Natural killer cell (primary cell): ENCODE measurements around the gene DCDC2C. TPM values are rescaled to one million over a fixed set of nuclear protein-coding genes. Genes with fewer than 3 reads are reported as not detected.

ENCODE experiments used
- ATAC-seq, 3 donors: fragments of 150-1000 bp in 2 of 3; fragments of 200-7000 bp in 1 of 3; cut with Tn5 transposase; 1 replicate in 1 of 3; 2 replicates in 2 of 3; pipeline ENCODE4 v1.10.0; 2021; ENCODE audit warnings: mild to moderate bottlenecking in 2 of 3, moderate library complexity in 2 of 3
- DNase-seq, 2 donors: peaks; one replicate each; pipeline versions ENCODE4 v3.0.0 to v3.0.0-alpha.2; 2013 to 2021; ENCODE audit warnings: mixed read lengths in 1 of 2
- H3K27ac ChIP-seq: one replicate; pipeline ENCODE4 v1.5.1; 2013; ENCODE audit warnings: mild to moderate bottlenecking, low read length
- H3K27me3 ChIP-seq: one replicate; pipeline ENCODE4 v1.6.1; 2013; ENCODE audit warnings: low read length; ENCODE audit not compliant: control insufficient read depth, insufficient read depth
- H3K36me3 ChIP-seq: one replicate; pipeline ENCODE4 v1.6.1; 2013; ENCODE audit warnings: low read length; ENCODE audit not compliant: control insufficient read depth, insufficient read depth
- H3K4me1 ChIP-seq: one replicate; pipeline ENCODE4 v1.6.1; 2013; ENCODE audit warnings: low read length; ENCODE audit not compliant: control insufficient read depth, insufficient read depth
- H3K4me3 ChIP-seq: one replicate; pipeline ENCODE4 v1.5.1; 2013; ENCODE audit warnings: low read length
- H3K9me3 ChIP-seq: one replicate; pipeline ENCODE4 v1.6.1; 2013; ENCODE audit warnings: low read length; ENCODE audit not compliant: control insufficient read depth, insufficient read depth
- H3K27ac Mint-ChIP-seq, 2 donors: one replicate each; pipeline ENCODE4 v1.8.0; 2022; ENCODE audit warnings: mild to moderate bottlenecking in 2 of 2, mixed read lengths in 2 of 2, moderate library complexity in 1 of 2
- H3K27me3 Mint-ChIP-seq, 2 donors: one replicate each; pipeline ENCODE4 v1.8.0; 2022; ENCODE audit warnings: low read depth in 2 of 2, mixed read lengths in 2 of 2
- H3K36me3 Mint-ChIP-seq: one replicate; pipeline ENCODE4 v1.8.0; 2022; ENCODE audit warnings: mixed read lengths
- H3K4me1 Mint-ChIP-seq, 2 donors: one replicate each; pipeline ENCODE4 v1.8.0; 2022; ENCODE audit warnings: mixed read lengths in 2 of 2
- H3K4me3 Mint-ChIP-seq: one replicate; pipeline ENCODE4 v1.8.0; 2022; ENCODE audit warnings: mild to moderate bottlenecking, moderate library complexity, mixed read lengths
- H3K9me3 Mint-ChIP-seq, 2 donors: one replicate each; pipeline ENCODE4 v1.8.0; 2022; ENCODE audit warnings: mixed read lengths in 2 of 2
- CTCF ChIP-seq: fragments of 200-600 bp; IDR thresholded peaks from one replicate; pipeline ENCODE4 v1.8.0; 2022; ENCODE audit warnings: antibody characterized with exemption
- WGBS: methylation state at CpG from one replicate; pipeline ENCODE4 v1.1.7; 2013; ENCODE audit warnings: missing lambda C conversion rate; ENCODE audit not compliant: insufficient coverage; 5-methylcytosine and 5-hydroxymethylcytosine counted together
- intact Hi-C: fragments of 100-400 bp; cut with micrococcal nuclease; formaldehyde crosslinking; loops from one replicate; pipeline ENCODE4 v1.14.2; 2022
- total RNA-seq, 4 donors: library from RNA; stranded (reverse); fragments of 120-200 nt in 1 of 4; gene quantifications; one replicate each; pipeline versions ENCODE4 v1.2.3 to v1.2.4, GENCODE V29; 2013 to 2022

DCDC2C gene
- total RNA-seq, 3 donors from 2014 or later (not counting 1 experiment from before 2014, with no cell fraction given), result not detected

GRCh38 chr2:3778851-3779495 lies 75.6 kb downstream of the DCDC2C start:
- Mint-ChIP-seq H3K9me3 (peaks cover 2 to 5% of the 10 kb centered on the region in 2 donors), H3K27ac (no peak overlapping the region), H3K4me3 (no peak overlapping the region), H3K4me1 (peaks cover 18 to 23% of the 10 kb centered on the region in 2 donors), H3K36me3 (no peaks in the 10 kb centered on the region), H3K27me3 (peaks cover 6 to 22% of the 10 kb centered on the region in 2 donors)
- intact Hi-C loops, result no loop called here
- TF ChIP-seq CTCF, result no peak
- 88% methylated on average over 24 of the region's 24 CpGs for WGBS
- peaks cover 4% of the 10 kb centered on the region for H3K4me1 ChIP-seq
- H3K4me3 ChIP-seq, result no peak overlapping the region
- H3K27me3 ChIP-seq, result no peaks in the 10 kb centered on the region
- H3K9me3 ChIP-seq, result no peaks in the 10 kb centered on the region
- no peaks in the 10 kb centered on the region for H3K36me3 ChIP-seq
- no peak overlapping the region for H3K27ac ChIP-seq
- DNase-seq (no peak), ATAC-seq (no peak)

GRCh38 chr2:3779496-3780049 lies 76.2 kb downstream of the DCDC2C start:
- intact Hi-C loops, result no loop called here
- H3K4me1 ChIP-seq, result peaks cover 4% of the 10 kb centered on the region
- Mint-ChIP-seq H3K4me3 (no peak overlapping the region), H3K36me3 (no peaks in the 10 kb centered on the region), H3K27ac (no peak overlapping the region), H3K27me3 (peaks cover 6 to 22% of the 10 kb centered on the region in 2 donors), H3K9me3 (peaks cover 2 to 5% of the 10 kb centered on the region in 2 donors), H3K4me1 (peaks cover 18 to 23% of the 10 kb centered on the region in 2 donors)
- 50% methylated on average over 10 of the region's 10 CpGs for WGBS
- no peak for TF ChIP-seq CTCF
- DNase-seq, result no peak
- no peak overlapping the region for H3K4me3 ChIP-seq
- H3K27ac ChIP-seq, result no peak overlapping the region
- no peaks in the 10 kb centered on the region for H3K9me3 ChIP-seq
- no peaks in the 10 kb centered on the region for H3K36me3 ChIP-seq
- no peaks in the 10 kb centered on the region for H3K27me3 ChIP-seq
- ATAC-seq, result no peak

- H3K27me3 ChIP-seq, result no peaks in the 10 kb centered on the region
- H3K27ac Mint-ChIP-seq, result no peak overlapping the region
- ATAC-seq (peak; percentile 67 to 98 (median 70)), DNase-seq (peak in 1 of 2 donors; percentile 62)
- H3K4me3 Mint-ChIP-seq, result peak overlapping the region; percentile 78
- peak; percentile 39 for TF ChIP-seq CTCF
- WGBS, result 31% methylated on average over 21 of the region's 23 CpGs
- H3K27me3 Mint-ChIP-seq, result peaks cover 6 to 22% of the 10 kb centered on the region in 2 donors
- H3K4me1 Mint-ChIP-seq, result peaks cover 18 to 23% of the 10 kb centered on the region in 2 donors
- no peak overlapping the region for H3K4me3 ChIP-seq
- peaks cover 2 to 5% of the 10 kb centered on the region in 2 donors for H3K9me3 Mint-ChIP-seq
- peaks cover 4% of the 10 kb centered on the region for H3K4me1 ChIP-seq
- H3K9me3 ChIP-seq, result no peaks in the 10 kb centered on the region
- intact Hi-C loops, result no loop called here
- H3K36me3 ChIP-seq, result no peaks in the 10 kb centered on the region
- no peaks in the 10 kb centered on the region for H3K36me3 Mint-ChIP-seq
- no peak overlapping the region for H3K27ac ChIP-seq
Measured at GRCh38 chr2:3780477-3781402, 77.4 kb downstream of the DCDC2C start.
